A549 (cell line): ENCODE results near the gene CLSTN2.

Experiments
- BHLHE40 ChIP-seq: IDR thresholded peaks from 2 replicates; pipeline ENCODE4 v1.6.1; 2012; ENCODE audit warnings: low read depth, low read length, inconsistent platforms
- CEBPB ChIP-seq, 2 experiments: fragments of >200 bp in 1 of 2; sonication (Bioruptor Twin) in 1 of 2; formaldehyde crosslinking in 1 of 2; IDR thresholded peaks; 2 replicates each; pipeline ENCODE4 v1.6.1; 2012 to 2016
- EP300 ChIP-seq, 2 experiments: fragments of >200 bp; sonication (Bioruptor Twin); formaldehyde crosslinking; IDR thresholded peaks; 2 replicates in 1 of 2; 3 replicates in 1 of 2; pipeline ENCODE4 v1.6.1; 2016 to 2017
- HEYL ChIP-seq: fragments of 250-450 bp; sonication (Bioruptor Pico); IDR thresholded peaks from 2 replicates; pipeline ENCODE4 v1.8.0; 2021; ENCODE audit warnings: mild to moderate bottlenecking, moderate library complexity
- JUN ChIP-seq, 2 experiments: fragments of >200 bp; sonication (Bioruptor Twin); formaldehyde crosslinking; IDR thresholded peaks; 2 replicates in 1 of 2; 3 replicates in 1 of 2; pipeline ENCODE4 v1.6.1; 2016 to 2017
- JUNB ChIP-seq: fragments of >200 bp; sonication (Bioruptor Twin); formaldehyde crosslinking; IDR thresholded peaks from 2 replicates; pipeline ENCODE4 v1.6.1; 2016
- KDM1A ChIP-seq: fragments of 200-600 bp; sonication (generic); IDR thresholded peaks from 2 replicates; pipeline ENCODE4 v1.6.1; 2016; ENCODE audit warnings: low read depth, mild to moderate bottlenecking
- MAZ ChIP-seq: fragments of 150-350 bp; IDR thresholded peaks from 2 replicates; pipeline ENCODE4 v1.6.1; 2014; ENCODE audit warnings: antibody characterized with exemption, low read depth, low read length, borderline replicate concordance
- MYC ChIP-seq: IDR thresholded peaks from 2 replicates; pipeline ENCODE4 v1.6.1; 2012; ENCODE audit warnings: mild to moderate bottlenecking, inconsistent platforms, low read length, improper control_type of control experiment, borderline replicate concordance
- POLR2A ChIP-seq: IDR thresholded peaks from 2 replicates; pipeline ENCODE4 v1.6.1; 2012; ENCODE audit warnings: mild to moderate bottlenecking, low read length
- TP53 ChIP-seq: fragments of 250-450 bp; sonication (Bioruptor Pico); IDR thresholded peaks from 2 replicates; pipeline ENCODE4 v1.5.0; 2021; ENCODE audit warnings: mild to moderate bottlenecking, moderate library complexity
- TF ChIP-seq, protein P1 (sequence below): fragments of >200 bp; sonication (Bioruptor Twin); formaldehyde crosslinking; IDR thresholded peaks from 3 replicates; pipeline ENCODE4 v1.5.1; 2016
- TF ChIP-seq, protein P2 (sequence below): IDR thresholded peaks from 2 replicates; pipeline ENCODE4 v1.6.1; 2012

DNA sequence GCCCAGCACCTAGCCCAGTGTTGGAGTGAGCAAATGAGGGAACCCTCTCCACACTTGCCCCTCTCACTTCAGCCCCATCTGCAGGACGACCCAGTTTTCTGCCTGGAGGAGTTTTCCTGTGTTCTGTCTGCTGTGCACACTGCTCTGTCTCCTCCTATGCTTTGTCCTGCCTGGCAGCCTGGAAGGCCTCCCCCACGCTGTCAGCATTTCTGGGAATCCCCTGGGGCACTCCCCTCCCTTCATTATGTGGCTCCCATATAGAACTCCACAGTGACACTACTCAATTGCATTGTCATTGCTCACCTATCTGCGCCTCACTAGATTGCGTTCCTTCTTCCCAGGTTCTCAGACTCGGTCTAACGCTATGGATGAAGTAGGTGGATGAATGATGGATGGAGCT lies 13.9 kb downstream of the CLSTN2 start:
- TF ChIP-seq, protein P1, sequence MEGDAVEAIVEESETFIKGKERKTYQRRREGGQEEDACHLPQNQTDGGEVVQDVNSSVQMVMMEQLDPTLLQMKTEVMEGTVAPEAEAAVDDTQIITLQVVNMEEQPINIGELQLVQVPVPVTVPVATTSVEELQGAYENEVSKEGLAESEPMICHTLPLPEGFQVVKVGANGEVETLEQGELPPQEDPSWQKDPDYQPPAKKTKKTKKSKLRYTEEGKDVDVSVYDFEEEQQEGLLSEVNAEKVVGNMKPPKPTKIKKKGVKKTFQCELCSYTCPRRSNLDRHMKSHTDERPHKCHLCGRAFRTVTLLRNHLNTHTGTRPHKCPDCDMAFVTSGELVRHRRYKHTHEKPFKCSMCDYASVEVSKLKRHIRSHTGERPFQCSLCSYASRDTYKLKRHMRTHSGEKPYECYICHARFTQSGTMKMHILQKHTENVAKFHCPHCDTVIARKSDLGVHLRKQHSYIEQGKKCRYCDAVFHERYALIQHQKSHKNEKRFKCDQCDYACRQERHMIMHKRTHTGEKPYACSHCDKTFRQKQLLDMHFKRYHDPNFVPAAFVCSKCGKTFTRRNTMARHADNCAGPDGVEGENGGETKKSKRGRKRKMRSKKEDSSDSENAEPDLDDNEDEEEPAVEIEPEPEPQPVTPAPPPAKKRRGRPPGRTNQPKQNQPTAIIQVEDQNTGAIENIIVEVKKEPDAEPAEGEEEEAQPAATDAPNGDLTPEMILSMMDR: no peak
- TF ChIP-seq HEYL (no peak), MAZ (no peak), JUNB (no peak), JUN (IDR thresholded peaks at IDR 0.05) (no peak), POLR2A (no peak), KDM1A (no peak), MYC (no peak), EP300 (IDR thresholded peaks at IDR 0.05) (no peak), TP53 (no peak), BHLHE40 (no peak), CEBPB (IDR thresholded peaks at IDR 0.05) (no peak)
- TF ChIP-seq, protein P2, sequence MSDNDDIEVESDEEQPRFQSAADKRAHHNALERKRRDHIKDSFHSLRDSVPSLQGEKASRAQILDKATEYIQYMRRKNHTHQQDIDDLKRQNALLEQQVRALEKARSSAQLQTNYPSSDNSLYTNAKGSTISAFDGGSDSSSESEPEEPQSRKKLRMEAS: no peak
